Measurements from ENCODE around the gene COL19A1. TPM values are rescaled to one million over a fixed set of nuclear protein-coding genes. Genes with fewer than 3 reads are reported as not detected.
A peak's percentile ranks its signal among the peaks of the same experiment; 100 is the strongest.

The COL19A1 gene
- total and polyA plus RNA-seq, 2 of the 13 experiments (the other 11 are each of a cell fraction or from before 2014, with no cell fraction given): not detected

DNA sequence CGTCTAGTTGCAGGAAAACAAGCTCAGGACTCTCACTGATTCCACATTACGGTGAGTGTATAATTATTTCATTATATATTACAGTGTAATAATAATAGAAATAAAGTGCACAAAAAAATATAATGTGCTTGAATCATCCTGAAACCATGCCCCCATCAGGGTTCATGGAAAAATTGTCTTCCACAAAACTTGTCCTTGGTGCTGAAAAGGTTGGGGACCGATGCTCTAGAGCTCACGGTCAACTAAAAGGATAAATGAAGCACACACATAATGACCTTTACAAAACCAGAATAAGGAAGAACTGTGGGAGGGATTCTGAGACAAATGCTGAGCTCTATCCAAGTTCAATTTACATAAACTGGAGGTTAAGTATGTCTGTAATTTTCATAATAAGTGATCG, 194.3 kb downstream of the COL19A1 start:
- ATAC-seq (no peak), DNase-seq (ENCODE audit: low spot score) (no peak), FAIRE-seq (no peak)
- no peak overlapping the region for H3K9ac ChIP-seq (ENCODE audit: insufficient read depth, low read depth, low read length)
- ChIA-PET CTCF (ENCODE audit: low intra/inter-chr PET ratio, low total read pairs) (no interaction called here), POLR2A (no interaction called here)
- H3K4me3 ChIP-seq (replicated peaks in 1 of 3; ENCODE audit: insufficient read depth in 1 of 3, low read depth in 2 of 3, low read length in 3 of 3): no peak overlapping the region
- no peaks in the 10 kb centered on the region for H3K27me3 ChIP-seq (ENCODE audit: control insufficient read depth in 1 of 2, insufficient read depth in 2 of 2, low read length in 2 of 2)
- no peaks in the 10 kb centered on the region for H3K36me3 ChIP-seq (replicated peaks in 1 of 2; ENCODE audit: control insufficient read depth in 1 of 2, insufficient read depth in 2 of 2, low read length in 2 of 2)
- in situ Hi-C loops (cut with HindIII; ENCODE audit: extremely low pct_ligation_motif_present, low pct_unique_long_range_greater_than_20kb): no loop called here
- TF ChIP-seq, protein P1, sequence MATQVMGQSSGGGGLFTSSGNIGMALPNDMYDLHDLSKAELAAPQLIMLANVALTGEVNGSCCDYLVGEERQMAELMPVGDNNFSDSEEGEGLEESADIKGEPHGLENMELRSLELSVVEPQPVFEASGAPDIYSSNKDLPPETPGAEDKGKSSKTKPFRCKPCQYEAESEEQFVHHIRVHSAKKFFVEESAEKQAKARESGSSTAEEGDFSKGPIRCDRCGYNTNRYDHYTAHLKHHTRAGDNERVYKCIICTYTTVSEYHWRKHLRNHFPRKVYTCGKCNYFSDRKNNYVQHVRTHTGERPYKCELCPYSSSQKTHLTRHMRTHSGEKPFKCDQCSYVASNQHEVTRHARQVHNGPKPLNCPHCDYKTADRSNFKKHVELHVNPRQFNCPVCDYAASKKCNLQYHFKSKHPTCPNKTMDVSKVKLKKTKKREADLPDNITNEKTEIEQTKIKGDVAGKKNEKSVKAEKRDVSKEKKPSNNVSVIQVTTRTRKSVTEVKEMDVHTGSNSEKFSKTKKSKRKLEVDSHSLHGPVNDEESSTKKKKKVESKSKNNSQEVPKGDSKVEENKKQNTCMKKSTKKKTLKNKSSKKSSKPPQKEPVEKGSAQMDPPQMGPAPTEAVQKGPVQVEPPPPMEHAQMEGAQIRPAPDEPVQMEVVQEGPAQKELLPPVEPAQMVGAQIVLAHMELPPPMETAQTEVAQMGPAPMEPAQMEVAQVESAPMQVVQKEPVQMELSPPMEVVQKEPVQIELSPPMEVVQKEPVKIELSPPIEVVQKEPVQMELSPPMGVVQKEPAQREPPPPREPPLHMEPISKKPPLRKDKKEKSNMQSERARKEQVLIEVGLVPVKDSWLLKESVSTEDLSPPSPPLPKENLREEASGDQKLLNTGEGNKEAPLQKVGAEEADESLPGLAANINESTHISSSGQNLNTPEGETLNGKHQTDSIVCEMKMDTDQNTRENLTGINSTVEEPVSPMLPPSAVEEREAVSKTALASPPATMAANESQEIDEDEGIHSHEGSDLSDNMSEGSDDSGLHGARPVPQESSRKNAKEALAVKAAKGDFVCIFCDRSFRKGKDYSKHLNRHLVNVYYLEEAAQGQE (IDR thresholded peaks at IDR 0.05; ENCODE audit: borderline replicate concordance in 1 of 2, low read depth in 1 of 2, low read length in 2 of 2): peak in 1 of 2 experiments; percentile 49; a peak in 1 of 4 replicates
- no peak for TF ChIP-seq ARNTL (CRISPR knock-in tag; IDR thresholded peaks at IDR 0.05)
- intact Hi-C loops (cut with micrococcal nuclease; ENCODE audit: unreplicated experiment): no loop called here
- no peaks in the 10 kb centered on the region for H3K9me3 ChIP-seq (ENCODE audit: low read length)
- no TSS peak for BruUV-seq (replicated peaks)
- H3K4me2 ChIP-seq (ENCODE audit: low read depth, low read length): no peak overlapping the region
- H3K79me2 ChIP-seq (ENCODE audit: insufficient read depth, low read length): no peaks in the 10 kb centered on the region
- no peak overlapping the region for H3K27ac ChIP-seq (ENCODE audit: extremely low read length, insufficient read depth, low read length)
- H2AFZ ChIP-seq (ENCODE audit: low read length): no peak overlapping the region
- no peaks in the 10 kb centered on the region for H3K4me1 ChIP-seq (ENCODE audit: insufficient read depth, low read length)
- WGBS (ENCODE audit: low lambda C conversion rate): 41% methylated on average over 5 of the region's 5 CpGs
- H4K20me1 ChIP-seq (ENCODE audit: insufficient read depth, low read length): no peaks in the 10 kb centered on the region

DNA sequence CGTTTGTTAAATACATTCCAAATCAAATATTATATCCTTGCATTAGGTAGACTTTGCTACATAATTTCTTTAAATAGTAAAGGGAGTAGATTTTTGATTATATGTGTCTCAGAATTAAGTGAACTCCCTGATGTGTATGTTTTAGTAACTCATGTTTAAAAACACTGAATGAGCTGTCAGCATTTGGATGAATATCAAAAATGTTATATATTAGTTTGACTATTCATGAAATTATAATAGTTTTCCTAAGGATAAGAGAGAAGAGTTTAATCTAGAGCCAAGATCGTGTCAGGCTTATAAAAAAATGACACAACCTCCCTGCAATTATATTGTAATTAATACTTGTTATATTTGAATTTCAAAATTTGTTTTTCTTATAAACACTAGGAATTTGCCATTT, 195.2 kb downstream of the COL19A1 start:
- no peaks in the 10 kb centered on the region for H3K27me3 ChIP-seq (ENCODE audit: control insufficient read depth in 1 of 2, insufficient read depth in 2 of 2, low read length in 2 of 2)
- intact Hi-C loops (cut with micrococcal nuclease; ENCODE audit: unreplicated experiment): no loop called here
- 1% methylated on average over 2 of the region's 2 CpGs for WGBS (ENCODE audit: low lambda C conversion rate)
- H3K4me1 ChIP-seq (ENCODE audit: insufficient read depth, low read length): no peaks in the 10 kb centered on the region
- no peak overlapping the region for H3K9ac ChIP-seq (ENCODE audit: insufficient read depth, low read depth, low read length)
- H3K4me2 ChIP-seq (ENCODE audit: low read depth, low read length): no peak overlapping the region
- FAIRE-seq: no peak
- CTCF ChIA-PET (ENCODE audit: low intra/inter-chr PET ratio, low total read pairs): no interaction called here
- no peaks in the 10 kb centered on the region for H3K9me3 ChIP-seq (ENCODE audit: low read length)
- DNase-seq (ENCODE audit: low spot score): no peak
- H3K27ac ChIP-seq (ENCODE audit: extremely low read length, insufficient read depth, low read length): no peak overlapping the region
- BruUV-seq (replicated peaks): no TSS peak
- H4K20me1 ChIP-seq (ENCODE audit: insufficient read depth, low read length): no peaks in the 10 kb centered on the region
- ATAC-seq: no peak
- H2AFZ ChIP-seq (ENCODE audit: low read length): no peak overlapping the region
- in situ Hi-C loops (cut with HindIII; ENCODE audit: extremely low pct_ligation_motif_present, low pct_unique_long_range_greater_than_20kb): no loop called here
- H3K36me3 ChIP-seq (replicated peaks in 1 of 2; ENCODE audit: control insufficient read depth in 1 of 2, insufficient read depth in 2 of 2, low read length in 2 of 2): no peaks in the 10 kb centered on the region
- no peak overlapping the region for H3K4me3 ChIP-seq (replicated peaks in 1 of 3; ENCODE audit: insufficient read depth in 1 of 3, low read depth in 2 of 3, low read length in 3 of 3)
- POLR2A ChIA-PET: no interaction called here
- H3K79me2 ChIP-seq (ENCODE audit: insufficient read depth, low read length): no peaks in the 10 kb centered on the region
- TF ChIP-seq, protein P2, sequence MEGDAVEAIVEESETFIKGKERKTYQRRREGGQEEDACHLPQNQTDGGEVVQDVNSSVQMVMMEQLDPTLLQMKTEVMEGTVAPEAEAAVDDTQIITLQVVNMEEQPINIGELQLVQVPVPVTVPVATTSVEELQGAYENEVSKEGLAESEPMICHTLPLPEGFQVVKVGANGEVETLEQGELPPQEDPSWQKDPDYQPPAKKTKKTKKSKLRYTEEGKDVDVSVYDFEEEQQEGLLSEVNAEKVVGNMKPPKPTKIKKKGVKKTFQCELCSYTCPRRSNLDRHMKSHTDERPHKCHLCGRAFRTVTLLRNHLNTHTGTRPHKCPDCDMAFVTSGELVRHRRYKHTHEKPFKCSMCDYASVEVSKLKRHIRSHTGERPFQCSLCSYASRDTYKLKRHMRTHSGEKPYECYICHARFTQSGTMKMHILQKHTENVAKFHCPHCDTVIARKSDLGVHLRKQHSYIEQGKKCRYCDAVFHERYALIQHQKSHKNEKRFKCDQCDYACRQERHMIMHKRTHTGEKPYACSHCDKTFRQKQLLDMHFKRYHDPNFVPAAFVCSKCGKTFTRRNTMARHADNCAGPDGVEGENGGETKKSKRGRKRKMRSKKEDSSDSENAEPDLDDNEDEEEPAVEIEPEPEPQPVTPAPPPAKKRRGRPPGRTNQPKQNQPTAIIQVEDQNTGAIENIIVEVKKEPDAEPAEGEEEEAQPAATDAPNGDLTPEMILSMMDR (CRISPR knock-in tag; IDR thresholded peaks at IDR 0.05): no peak
- TF ChIP-seq GABPA (IDR thresholded peaks at IDR 0.05; ENCODE audit: low read depth, low read length) (no peak), GABPA (CRISPR knock-in tag; IDR thresholded peaks at IDR 0.05; ENCODE audit: low read depth) (no peak), ZNF790 (CRISPR knock-in tag; IDR thresholded peaks at IDR 0.05; ENCODE audit: borderline replicate concordance) (no peak)
- TF ChIP-seq, protein P3, sequence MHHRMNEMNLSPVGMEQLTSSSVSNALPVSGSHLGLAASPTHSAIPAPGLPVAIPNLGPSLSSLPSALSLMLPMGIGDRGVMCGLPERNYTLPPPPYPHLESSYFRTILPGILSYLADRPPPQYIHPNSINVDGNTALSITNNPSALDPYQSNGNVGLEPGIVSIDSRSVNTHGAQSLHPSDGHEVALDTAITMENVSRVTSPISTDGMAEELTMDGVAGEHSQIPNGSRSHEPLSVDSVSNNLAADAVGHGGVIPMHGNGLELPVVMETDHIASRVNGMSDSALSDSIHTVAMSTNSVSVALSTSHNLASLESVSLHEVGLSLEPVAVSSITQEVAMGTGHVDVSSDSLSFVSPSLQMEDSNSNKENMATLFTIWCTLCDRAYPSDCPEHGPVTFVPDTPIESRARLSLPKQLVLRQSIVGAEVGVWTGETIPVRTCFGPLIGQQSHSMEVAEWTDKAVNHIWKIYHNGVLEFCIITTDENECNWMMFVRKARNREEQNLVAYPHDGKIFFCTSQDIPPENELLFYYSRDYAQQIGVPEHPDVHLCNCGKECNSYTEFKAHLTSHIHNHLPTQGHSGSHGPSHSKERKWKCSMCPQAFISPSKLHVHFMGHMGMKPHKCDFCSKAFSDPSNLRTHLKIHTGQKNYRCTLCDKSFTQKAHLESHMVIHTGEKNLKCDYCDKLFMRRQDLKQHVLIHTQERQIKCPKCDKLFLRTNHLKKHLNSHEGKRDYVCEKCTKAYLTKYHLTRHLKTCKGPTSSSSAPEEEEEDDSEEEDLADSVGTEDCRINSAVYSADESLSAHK (CRISPR knock-in tag; IDR thresholded peaks at IDR 0.05; ENCODE audit: borderline replicate concordance): no peak
- TF ChIP-seq, protein P4, sequence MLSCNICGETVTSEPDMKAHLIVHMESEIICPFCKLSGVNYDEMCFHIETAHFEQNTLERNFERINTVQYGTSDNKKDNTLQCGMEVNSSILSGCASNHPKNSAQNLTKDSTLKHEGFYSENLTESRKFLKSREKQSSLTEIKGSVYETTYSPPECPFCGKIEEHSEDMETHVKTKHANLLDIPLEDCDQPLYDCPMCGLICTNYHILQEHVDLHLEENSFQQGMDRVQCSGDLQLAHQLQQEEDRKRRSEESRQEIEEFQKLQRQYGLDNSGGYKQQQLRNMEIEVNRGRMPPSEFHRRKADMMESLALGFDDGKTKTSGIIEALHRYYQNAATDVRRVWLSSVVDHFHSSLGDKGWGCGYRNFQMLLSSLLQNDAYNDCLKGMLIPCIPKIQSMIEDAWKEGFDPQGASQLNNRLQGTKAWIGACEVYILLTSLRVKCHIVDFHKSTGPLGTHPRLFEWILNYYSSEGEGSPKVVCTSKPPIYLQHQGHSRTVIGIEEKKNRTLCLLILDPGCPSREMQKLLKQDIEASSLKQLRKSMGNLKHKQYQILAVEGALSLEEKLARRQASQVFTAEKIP (CRISPR knock-in tag; IDR thresholded peaks at IDR 0.05; ENCODE audit: borderline replicate concordance): no peak
